Measurements from ENCODE around the gene KIF1A. TPM values are rescaled to one million over a fixed set of nuclear protein-coding genes. Genes with fewer than 3 reads are reported as not detected.
A peak's percentile ranks its signal among the peaks of the same experiment; 100 is the strongest.

The KIF1A gene
- total and polyA plus RNA-seq, 2 of the 13 experiments (the other 11 are each of a cell fraction or from before 2014, with no cell fraction given) = 0.01 TPM; not detected in 1

GRCh38 chr2:240672701-240673190, 147.3 kb downstream of the KIF1A start:
- no peak for DNase-seq (ENCODE audit: low spot score)
- Histone ChIP-seq H3K27me3 (ENCODE audit: control insufficient read depth in 1 of 2, insufficient read depth in 2 of 2, low read length in 2 of 2) (peaks cover 6 to 47% of the 10 kb centered on the region in 2 experiments), H3K4me3 (replicated peaks in 1 of 3; ENCODE audit: insufficient read depth in 1 of 3, low read depth in 2 of 3, low read length in 3 of 3) (no peak overlapping the region), H3K4me2 (ENCODE audit: low read depth, low read length) (no peak overlapping the region), H3K36me3 (replicated peaks in 1 of 2; ENCODE audit: control insufficient read depth in 1 of 2, insufficient read depth in 2 of 2, low read length in 2 of 2) (no peaks in the 10 kb centered on the region), H3K9ac (ENCODE audit: insufficient read depth, low read depth, low read length) (no peak overlapping the region), H3K27ac (ENCODE audit: extremely low read length, insufficient read depth, low read length) (no peak overlapping the region), H3K4me1 (ENCODE audit: insufficient read depth, low read length) (no peaks in the 10 kb centered on the region), H3K79me2 (ENCODE audit: insufficient read depth, low read length) (no peaks in the 10 kb centered on the region), H3K9me3 (ENCODE audit: low read length) (no peaks in the 10 kb centered on the region), H4K20me1 (ENCODE audit: insufficient read depth, low read length) (no peaks in the 10 kb centered on the region), H2AFZ (ENCODE audit: low read length) (no peak overlapping the region)
- TF ChIP-seq ZNF335 (CRISPR knock-in tag; IDR thresholded peaks at IDR 0.05) = no peak
- TF ChIP-seq ZBTB33 (CRISPR knock-in tag; IDR thresholded peaks at IDR 0.05) = no peak
- no peak for TF ChIP-seq ZMYM2 (CRISPR knock-in tag; IDR thresholded peaks at IDR 0.05)
- peak; percentile 43; the same call in 1 of the 2 replicates for TF ChIP-seq NR0B2 (CRISPR knock-in tag; IDR thresholded peaks at IDR 0.05)
- 53% methylated on average over 6 of the region's 55 CpGs for WGBS (ENCODE audit: low lambda C conversion rate)
- intact Hi-C loops (cut with micrococcal nuclease; ENCODE audit: unreplicated experiment) = no loop called here
- BruUV-seq (replicated peaks) = no TSS peak
- CTCF ChIA-PET (ENCODE audit: low intra/inter-chr PET ratio, low total read pairs) = no interaction called here
- POLR2A ChIA-PET = no interaction called here
- ATAC-seq = no peak
- FAIRE-seq = no peak
- in situ Hi-C loops (cut with HindIII; ENCODE audit: extremely low pct_ligation_motif_present, low pct_unique_long_range_greater_than_20kb) = no loop called here

GRCh38 chr2:240672076-240672700, 147.8 kb downstream of the KIF1A start:
- Histone ChIP-seq H3K79me2 (ENCODE audit: insufficient read depth, low read length) (no peaks in the 10 kb centered on the region), H2AFZ (ENCODE audit: low read length) (no peak overlapping the region), H3K4me3 (replicated peaks in 1 of 3; ENCODE audit: insufficient read depth in 1 of 3, low read depth in 2 of 3, low read length in 3 of 3) (no peak overlapping the region), H3K4me2 (ENCODE audit: low read depth, low read length) (no peak overlapping the region), H3K36me3 (replicated peaks in 1 of 2; ENCODE audit: control insufficient read depth in 1 of 2, insufficient read depth in 2 of 2, low read length in 2 of 2) (no peaks in the 10 kb centered on the region), H3K4me1 (ENCODE audit: insufficient read depth, low read length) (no peaks in the 10 kb centered on the region), H3K9ac (ENCODE audit: insufficient read depth, low read depth, low read length) (no peak overlapping the region), H3K27me3 (ENCODE audit: control insufficient read depth in 1 of 2, insufficient read depth in 2 of 2, low read length in 2 of 2) (peaks cover 6 to 47% of the 10 kb centered on the region in 2 experiments), H4K20me1 (ENCODE audit: insufficient read depth, low read length) (no peaks in the 10 kb centered on the region), H3K27ac (ENCODE audit: extremely low read length, insufficient read depth, low read length) (no peak overlapping the region), H3K9me3 (ENCODE audit: low read length) (no peaks in the 10 kb centered on the region)
- ATAC-seq = no peak
- DNase-seq (ENCODE audit: low spot score) = no peak
- FAIRE-seq = no peak
- 58% methylated on average over 30 of the region's 46 CpGs for WGBS (ENCODE audit: low lambda C conversion rate)
- no TSS peak for BruUV-seq (replicated peaks)
- intact Hi-C loops (cut with micrococcal nuclease; ENCODE audit: unreplicated experiment) = no loop called here
- POLR2A ChIA-PET = no interaction called here
- TF ChIP-seq NBN (conservative IDR thresholded peaks at IDR 0.05) = no peak
- no peak for TF ChIP-seq U2AF1 (optimal IDR thresholded peaks at IDR 0.05; ENCODE audit: low read depth, low read length)
- no peak for TF ChIP-seq KDM5A (IDR thresholded peaks at IDR 0.05; ENCODE audit: borderline replicate concordance, low read length)
- TF ChIP-seq LBX2 (CRISPR knock-in tag; IDR thresholded peaks at IDR 0.05; ENCODE audit: borderline replicate concordance) = no peak
- no peak for TF ChIP-seq TARDBP (CRISPR knock-in tag; IDR thresholded peaks at IDR 0.05)
- TF ChIP-seq ZNF704 (CRISPR knock-in tag; IDR thresholded peaks at IDR 0.05; ENCODE audit: borderline replicate concordance) = no peak
- no peak for TF ChIP-seq ZNF883 (CRISPR knock-in tag; IDR thresholded peaks at IDR 0.05; ENCODE audit: not compliant biosample characterization)
- no peak for TF ChIP-seq ATF4 (CRISPR knock-in tag; IDR thresholded peaks at IDR 0.05)
- TF ChIP-seq ZNF367 (CRISPR knock-in tag; IDR thresholded peaks at IDR 0.05; ENCODE audit: borderline replicate concordance) = no peak
- CTCF ChIA-PET (ENCODE audit: low intra/inter-chr PET ratio, low total read pairs) = no interaction called here
- in situ Hi-C loops (cut with HindIII; ENCODE audit: extremely low pct_ligation_motif_present, low pct_unique_long_range_greater_than_20kb) = no loop called here
